Epithelial cell of proximal tubule (primary cell): ENCODE data around the gene EID3. TPM values are rescaled to one million over a fixed set of nuclear protein-coding genes. Genes with fewer than 3 reads are reported as not detected.

Experiments used
- DNase-seq: peaks from one replicate; pipeline ENCODE4 v3.0.0-alpha.2; 2011; ENCODE audit warnings: low read depth
- H3K4me3 ChIP-seq: 2 replicates; pipeline ENCODE4 v1.5.1; 2011; ENCODE audit warnings: low read depth, mild to moderate bottlenecking, low read length
- CTCF ChIP-seq: conservative IDR thresholded peaks from 2 replicates; pipeline ENCODE4 v1.5.1; 2012; ENCODE audit warnings: low read depth, mild to moderate bottlenecking, low read length
- total RNA-seq: library from RNA; depleted of rRNA; stranded (reverse); fragments of >200 nt; gene quantifications from 2 replicates; pipeline ENCODE4 v1.2.3, GENCODE V29; 2015

Gene EID3
- total RNA-seq, 1 donor from 2014 or later, result 1.3 TPM

DNA sequence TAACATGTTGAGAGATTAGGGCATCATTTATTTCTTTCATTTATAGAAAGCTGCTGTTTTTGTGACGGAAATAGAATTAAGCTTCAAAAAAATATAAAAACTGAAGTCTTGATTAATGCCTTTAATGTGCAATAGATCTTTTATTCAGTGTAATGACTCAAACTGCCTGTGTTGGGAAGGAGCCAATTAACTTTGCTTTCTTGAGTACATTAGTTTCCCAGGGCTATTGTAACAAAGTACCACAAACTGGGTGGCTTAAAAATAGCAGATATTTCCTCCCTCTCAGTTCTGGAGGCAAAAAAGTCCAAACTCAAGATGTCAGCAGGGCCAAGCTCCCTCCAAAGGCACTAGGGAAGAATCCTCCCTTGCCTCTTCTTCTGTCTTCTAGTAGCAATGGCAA, 36.6 kb downstream of the EID3 start:
- no peak overlapping the region for H3K4me3 ChIP-seq
- no peak for DNase-seq
- TF ChIP-seq CTCF, result no peak

GRCh38 chr12:104340925-104341611, 37.5 kb downstream of the EID3 start:
- no peak for DNase-seq
- H3K4me3 ChIP-seq, result no peak overlapping the region
- TF ChIP-seq CTCF, result no peak

GRCh38 chr12:104342147-104342546, 38.6 kb downstream of the EID3 start:
- H3K4me3 ChIP-seq, result no peak overlapping the region
- no peak for TF ChIP-seq CTCF

GRCh38 chr12:104342635-104343249, 39.2 kb downstream of the EID3 start:
- no peak overlapping the region for H3K4me3 ChIP-seq
- no peak for TF ChIP-seq CTCF
- no peak for DNase-seq

More at GRCh38 chr12:104342147-104342546, 38.6 kb downstream of the EID3 start:
- DNase-seq, result no peak

GRCh38 chr12:104344682-104345081, 41.1 kb downstream of the EID3 start:
- no peak for DNase-seq
- TF ChIP-seq CTCF, result no peak
- no peak overlapping the region for H3K4me3 ChIP-seq

DNA sequence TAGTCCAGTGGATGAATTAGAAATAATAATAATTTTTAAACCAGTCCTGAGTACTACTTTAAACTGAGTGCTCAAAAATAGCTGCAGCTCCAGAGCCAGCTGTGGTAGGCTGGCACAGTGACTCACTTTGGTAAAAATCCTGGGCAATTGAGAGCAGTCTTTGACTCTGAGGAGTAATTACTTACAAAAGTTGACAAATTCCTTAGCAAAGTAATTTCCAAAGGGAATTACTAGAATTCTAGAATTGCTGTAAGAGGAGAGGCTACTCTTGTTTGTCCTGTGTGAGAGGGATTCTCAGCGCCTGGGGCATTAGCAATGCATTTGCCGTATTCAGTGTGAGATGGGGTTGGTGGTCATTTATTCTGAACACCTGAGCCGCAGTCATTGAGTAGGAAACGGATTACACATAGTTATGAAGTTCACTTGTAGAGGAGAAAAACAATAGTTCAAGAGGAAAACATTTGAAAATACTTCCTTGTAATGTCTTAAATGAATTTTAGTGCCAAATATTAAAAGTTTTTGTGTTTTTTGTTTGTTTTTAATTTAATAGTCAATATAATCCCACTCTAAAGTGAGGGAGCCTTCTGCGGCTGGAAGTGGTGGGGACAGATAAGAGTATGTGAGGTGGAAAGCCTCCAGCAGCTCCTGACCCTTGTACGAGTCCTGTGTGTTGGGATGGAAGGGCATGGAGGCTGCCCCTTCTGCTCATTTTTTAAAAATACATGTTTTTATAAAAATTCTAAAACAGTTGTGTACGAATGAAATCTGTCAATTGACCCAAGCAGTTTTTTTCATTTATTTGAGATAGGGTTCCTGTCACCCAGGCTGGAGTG, 41.9 kb downstream of the EID3 start:
- DNase-seq, result no peak
- no peak overlapping the region for H3K4me3 ChIP-seq
- TF ChIP-seq CTCF, result no peak
